NCI-H69 (cell line): ENCODE data around the gene CDK16.

ENCODE experiments used
- DNase-seq: peaks from one replicate; lab custom pipeline; 2025; lab: John Stamatoyannopoulos, UW

Gene CDK16

DNA sequence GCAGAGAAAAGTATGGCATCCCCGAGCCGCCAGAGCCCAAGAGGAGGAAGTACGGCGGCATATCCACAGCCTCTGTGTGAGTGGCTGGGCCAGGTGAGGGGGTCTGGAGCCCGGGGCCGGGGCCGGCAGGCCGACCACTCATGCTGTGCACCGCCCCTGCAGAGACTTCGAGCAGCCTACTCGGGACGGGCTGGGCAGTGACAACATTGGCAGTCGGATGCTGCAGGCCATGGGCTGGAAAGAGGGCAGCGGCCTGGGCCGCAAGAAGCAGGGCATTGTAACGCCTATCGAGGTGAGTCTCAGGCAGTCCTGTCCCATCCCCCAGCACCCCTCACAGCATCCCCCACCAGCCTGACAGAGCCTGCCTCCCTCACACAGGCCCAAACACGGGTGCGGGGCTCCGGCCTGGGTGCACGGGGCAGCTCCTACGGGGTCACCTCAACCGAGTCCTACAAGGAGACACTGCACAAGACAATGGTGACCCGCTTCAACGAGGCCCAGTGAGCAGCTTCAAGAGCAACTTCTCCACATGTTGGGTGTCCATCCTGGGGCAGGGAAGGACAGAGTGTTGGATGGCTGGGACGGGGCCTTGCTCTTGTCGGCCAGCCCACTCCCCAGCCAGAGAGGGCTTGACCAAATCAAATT is 32.3 kb upstream of the CDK16 start:
- DNase-seq, result no peak

DNA sequence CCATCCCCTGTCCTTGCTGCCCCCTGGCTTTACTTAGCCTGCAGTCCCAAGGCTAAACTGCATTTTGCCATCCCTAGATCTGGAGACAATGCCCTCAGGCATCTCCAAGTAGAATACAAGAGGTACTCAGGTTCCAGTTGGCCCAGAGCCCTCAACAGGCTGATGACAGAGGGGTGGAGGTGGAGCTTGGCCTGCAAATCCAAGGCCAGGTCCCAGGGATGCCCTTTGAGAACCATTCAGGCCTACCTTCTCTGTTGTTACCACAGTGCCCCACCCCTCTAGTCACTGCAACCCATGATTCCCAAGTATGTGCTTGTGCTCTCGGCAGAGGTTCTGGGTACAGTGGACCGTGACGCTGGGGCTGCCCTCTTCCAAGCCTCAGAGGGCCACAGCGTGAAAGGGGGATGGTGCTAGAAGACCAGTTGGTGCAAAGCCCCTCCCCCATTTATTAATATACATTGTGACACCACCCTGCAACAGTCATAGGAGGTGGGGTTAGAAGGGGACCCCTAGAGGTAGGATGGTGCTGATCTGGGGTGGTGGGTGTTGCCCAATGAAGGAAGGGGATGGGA is 31.3 kb upstream of the CDK16 start:
- DNase-seq, result no peak

DNA sequence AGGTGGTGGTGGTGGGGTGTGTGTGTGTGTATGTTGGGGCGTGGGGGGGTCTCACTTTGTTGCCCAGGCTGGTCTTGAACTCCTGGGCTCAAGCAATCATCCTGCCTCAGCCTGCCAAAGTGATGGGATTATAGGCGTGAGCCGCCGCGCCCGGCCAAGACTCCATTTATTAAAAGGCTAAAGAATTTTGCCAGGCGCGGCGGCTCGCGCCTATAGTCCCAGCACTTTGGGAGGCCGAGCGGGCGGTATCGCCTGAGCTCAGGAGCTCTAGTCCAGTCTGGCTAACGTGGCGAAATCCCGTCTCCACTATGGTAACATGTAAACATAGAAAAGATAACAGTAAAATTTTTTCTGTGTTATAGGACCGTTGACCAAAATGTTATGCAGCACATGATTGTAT is 28.6 kb upstream of the CDK16 start:
- DNase-seq, result no peak

DNA sequence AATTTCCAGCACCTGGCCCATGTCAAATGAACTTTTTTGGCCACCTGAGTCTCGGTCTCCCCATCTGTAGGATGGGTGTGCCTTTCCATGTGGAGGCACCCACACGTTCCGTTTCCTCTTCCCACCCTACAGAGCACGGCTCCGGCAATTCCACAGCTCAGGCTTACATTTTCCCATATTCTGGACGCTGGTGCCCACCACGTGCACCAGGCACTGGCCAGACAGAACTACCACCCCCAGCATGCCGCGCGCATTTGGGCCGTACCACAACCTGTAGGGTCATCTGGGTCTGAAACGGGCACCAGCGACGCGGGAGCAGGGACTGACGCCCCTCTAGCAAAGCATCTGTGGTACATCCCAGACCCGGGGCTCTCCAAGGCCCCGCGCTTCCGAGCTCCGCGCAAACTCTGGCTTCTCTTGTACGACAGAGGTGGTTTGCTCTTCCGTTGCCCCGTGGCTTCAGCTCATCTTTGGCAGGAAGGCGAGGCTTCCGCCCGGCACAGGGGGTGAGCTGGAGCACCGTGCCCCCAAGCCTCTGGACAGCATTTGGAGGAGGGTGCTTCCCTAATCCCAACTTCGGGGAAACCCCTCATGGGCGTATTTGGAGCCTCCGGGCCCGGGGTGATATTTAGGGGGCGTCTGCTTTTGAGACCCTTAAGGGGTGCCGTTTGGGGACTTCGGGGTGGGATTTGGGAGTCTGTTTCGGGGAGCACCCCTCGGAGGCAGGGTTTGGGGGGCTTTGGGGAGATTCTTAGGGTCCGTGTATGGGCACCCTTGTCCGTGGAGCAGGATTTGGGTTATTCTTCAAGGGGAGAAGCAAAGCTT is 27.8 kb upstream of the CDK16 start:
- peak; percentile 95 for DNase-seq

DNA sequence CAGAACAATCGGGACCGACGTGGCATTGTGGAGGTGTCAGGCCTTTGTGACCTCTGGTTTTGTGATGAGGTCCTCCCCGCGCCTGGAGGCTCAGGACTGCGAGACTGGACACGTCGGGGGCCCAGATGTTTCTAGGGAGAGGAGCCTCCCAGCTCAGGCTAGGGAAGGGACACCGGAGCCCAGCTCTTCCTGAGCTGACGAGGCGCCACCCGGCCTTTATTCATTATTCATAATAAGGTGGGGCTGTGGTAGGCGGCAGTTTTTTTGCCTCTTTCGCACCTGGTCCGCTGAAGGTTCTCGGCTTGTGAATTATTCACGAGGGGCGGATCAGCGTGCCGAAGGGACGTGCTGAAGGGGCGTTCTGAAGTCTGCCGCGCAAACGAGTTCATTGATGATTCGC is 27.1 kb upstream of the CDK16 start:
- peak; percentile 68 for DNase-seq

GRCh38 chrX:47191806-47192401 is 26.6 kb upstream of the CDK16 start:
- peak; percentile 20 for DNase-seq

GRCh38 chrX:47193475-47194193 is 24.8 kb upstream of the CDK16 start, which contains the start of gene UBA1:
UBA1 (plus strand) TSS chrX:47193829; CDS start chrX:47198803, 4,974 bp downstream.
- peak; percentile 96 for DNase-seq

DNA sequence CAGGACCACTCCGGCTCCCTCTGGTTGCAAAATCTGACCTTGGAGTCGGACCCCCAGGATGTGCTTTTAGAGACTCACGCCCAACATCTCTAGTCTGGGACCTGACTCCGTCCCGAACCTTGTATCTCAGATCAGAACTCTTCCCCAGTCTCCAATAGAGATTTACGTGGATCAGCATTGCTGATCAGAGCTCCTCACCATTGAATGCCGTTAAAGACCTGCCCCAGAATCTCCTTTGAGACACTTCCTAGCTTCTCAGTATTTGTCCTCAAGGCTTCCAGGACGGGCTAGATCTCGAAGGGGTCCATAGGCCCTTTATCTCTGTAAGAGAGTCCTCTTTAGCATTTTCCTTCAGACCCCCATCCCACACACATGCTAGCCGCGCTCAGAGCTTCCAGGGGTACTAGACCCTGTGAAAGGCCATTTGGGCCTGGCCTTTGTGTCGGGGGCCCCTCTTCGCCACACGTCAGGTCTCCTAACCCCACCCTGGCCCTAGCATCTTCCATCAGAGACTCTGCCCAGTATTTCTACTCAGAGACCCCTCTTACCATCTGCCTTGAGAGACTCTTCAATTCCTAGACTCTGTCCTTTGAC is 24.2 kb upstream of the CDK16 start:
- DNase-seq, result no peak

DNA sequence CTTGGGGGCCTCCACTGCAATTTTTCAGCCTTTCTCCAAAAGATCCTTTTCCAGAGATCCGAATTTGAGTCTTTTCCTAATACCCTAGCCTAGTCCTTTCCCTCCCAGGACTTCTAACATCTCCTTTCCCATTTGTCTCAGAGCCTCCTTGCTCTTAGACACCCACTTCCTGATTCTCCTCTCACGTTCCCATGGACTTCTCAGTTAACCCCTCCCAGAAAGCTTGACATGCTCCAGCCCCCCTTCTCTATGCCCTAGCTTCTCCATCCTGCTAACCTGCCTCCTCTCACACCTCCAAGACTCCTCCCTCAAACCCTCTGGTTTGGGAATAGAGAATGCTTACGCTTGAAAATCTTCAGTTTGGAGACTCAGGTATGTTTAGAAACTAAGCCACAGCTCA is 22.4 kb upstream of the CDK16 start:
- no peak for DNase-seq

GRCh38 chrX:47197526-47197925 is 21.0 kb upstream of the CDK16 start:
- DNase-seq, result no peak

DNA sequence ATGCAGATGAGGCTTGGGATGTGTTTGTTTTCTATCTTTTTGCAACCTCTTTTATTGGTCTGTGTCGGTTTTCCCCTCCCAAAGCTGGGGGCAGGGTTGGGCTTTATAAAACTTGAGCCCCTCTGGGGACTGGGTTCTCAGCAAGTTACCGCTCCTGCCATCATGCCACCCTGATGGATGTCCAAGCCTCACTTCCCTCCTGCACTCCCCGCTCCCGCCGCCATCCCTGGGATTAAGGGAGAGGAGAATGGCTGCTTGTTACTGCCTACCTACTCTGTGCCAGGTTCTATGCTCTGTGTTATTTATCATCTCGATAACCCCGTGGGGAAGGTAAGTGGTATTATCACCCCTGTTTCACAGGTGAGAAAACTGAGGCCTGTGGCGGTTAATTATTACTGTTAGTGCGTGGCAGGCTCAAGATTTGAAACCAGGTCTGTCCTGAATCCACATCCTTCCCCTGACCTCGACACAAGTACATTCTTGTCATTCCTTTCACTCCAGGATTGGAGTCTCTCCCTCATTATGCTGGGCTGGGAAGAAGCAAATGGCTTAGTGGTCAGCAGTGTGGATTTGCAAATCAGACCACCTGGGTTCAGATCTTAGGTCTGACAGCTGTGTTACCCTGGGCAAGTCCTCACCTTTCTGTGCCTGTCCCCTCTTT is 20.3 kb upstream of the CDK16 start:
- DNase-seq, result no peak

DNA sequence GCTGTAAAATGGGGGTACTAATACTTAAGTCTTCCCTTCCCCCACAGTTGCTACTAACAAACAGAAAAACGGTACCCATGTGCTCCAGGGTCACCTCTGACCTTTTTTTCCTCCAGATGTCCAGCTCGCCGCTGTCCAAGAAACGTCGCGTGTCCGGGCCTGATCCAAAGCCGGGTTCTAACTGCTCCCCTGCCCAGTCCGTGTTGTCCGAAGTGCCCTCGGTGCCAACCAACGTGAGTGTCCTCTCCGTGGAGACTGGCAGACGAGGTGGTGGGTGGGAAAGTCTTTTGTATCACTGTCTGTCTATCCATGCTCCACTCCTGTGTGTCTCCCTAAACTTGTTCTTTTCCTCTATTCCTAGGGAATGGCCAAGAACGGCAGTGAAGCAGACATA is 19.8 kb upstream of the CDK16 start:
- DNase-seq, result no peak

DNA sequence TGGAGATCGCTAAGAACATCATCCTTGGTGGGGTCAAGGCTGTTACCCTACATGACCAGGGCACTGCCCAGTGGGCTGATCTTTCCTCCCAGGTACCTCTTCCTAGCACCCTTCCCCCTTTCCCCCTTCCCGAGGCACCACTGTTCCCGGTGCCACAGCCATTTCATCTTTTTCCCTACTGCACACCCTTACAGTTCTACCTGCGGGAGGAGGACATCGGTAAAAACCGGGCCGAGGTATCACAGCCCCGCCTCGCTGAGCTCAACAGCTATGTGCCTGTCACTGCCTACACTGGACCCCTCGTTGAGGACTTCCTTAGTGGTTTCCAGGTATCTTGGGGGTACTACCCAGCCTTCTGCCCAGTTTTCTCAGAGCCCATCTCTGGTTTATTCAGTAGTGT is 19.2 kb upstream of the CDK16 start:
- no peak for DNase-seq

DNA sequence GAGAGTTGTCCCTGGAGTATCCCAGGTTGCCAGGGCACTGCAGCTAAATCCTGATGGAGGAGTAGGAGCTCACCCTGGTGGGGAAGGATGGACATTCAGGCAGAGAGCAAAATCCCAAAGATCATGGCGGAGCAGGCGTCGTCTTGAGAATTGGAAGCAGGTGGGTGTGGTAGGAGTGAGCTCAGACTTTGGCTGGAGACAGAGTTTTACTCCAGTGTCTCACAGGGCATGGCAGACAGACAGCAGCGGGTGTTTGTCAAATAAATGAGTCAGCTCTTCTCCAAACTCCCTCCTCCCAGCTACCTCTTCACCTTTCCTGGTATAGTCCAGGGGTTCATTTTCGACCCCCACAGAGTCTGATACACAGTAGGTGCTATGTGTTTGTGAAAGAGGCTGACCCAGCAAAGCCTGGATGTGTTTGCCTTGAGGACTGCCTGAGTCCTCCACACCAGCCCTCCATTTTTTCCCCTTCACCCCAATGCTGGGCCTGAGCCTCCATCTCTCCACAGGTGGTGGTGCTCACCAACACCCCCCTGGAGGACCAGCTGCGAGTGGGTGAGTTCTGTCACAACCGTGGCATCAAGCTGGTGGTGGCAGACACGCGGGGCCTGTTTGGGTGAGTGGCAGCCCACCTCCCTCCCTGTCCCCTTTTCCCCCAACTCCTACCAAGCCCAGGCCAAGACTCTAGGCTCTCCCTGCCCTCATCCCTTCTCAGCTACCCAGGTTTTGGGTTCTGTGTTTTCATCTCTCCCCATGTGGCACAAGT is 17.9 kb upstream of the CDK16 start:
- DNase-seq, result peak; percentile 7

DNA sequence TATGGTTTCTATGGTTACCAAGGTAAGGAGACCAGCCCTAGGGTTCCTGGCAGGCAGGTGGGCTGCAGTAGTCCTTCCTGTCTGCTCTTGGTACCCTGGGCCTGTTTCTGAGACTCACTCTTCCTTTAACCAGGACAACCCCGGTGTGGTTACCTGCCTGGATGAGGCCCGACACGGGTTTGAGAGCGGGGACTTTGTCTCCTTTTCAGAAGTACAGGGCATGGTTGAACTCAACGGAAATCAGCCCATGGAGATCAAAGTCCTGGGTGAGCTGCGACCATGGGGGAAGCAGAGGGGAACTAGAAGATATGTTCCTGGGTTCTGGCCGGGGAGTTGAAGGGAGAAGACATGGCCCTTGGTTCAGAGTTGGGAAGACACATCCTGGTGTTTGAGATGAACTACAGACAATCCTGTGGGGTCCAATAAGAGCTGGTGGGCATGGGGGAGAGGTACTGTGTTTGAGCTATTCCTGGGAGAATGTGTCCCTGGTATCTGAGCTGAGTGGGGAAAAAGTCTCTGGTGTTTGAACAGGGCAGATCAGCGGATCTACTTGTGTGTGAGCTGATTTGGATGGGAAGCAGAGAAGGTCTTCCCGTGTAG is 17.0 kb upstream of the CDK16 start:
- DNase-seq, result no peak

GRCh38 chrX:47202316-47202715 is 16.2 kb upstream of the CDK16 start:
- no peak for DNase-seq

GRCh38 chrX:47202877-47203276 is 15.6 kb upstream of the CDK16 start:
- DNase-seq, result no peak

- peak; percentile 6 for DNase-seq
These were observed 13.5 kb upstream of the CDK16 start for GRCh38 chrX:47204970-47205369.

GRCh38 chrX:47206316-47206715 is 12.2 kb upstream of the CDK16 start:
- no peak for DNase-seq

DNA sequence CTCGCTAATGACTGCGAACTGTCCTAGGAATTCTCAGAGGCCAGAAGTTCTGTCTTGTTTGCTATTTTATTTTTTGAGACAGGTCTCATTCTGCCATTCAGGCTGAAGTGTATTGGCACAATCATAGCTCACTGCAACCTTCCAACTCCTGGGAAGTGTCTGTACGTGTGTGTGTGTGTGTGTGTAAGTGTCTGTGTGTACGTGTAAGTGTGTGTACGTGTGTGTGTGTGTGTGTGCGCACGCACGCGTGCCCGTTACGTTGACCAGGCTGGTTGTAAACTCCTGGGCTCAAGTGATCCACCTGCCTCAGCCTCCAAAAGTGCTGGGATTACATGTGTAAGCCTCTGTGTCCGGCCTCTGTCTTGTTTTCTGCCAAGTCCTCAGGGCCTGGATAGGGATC is 10.4 kb upstream of the CDK16 start:
- no peak for DNase-seq
